ENCODE data around the gene CHP1.

DNA sequence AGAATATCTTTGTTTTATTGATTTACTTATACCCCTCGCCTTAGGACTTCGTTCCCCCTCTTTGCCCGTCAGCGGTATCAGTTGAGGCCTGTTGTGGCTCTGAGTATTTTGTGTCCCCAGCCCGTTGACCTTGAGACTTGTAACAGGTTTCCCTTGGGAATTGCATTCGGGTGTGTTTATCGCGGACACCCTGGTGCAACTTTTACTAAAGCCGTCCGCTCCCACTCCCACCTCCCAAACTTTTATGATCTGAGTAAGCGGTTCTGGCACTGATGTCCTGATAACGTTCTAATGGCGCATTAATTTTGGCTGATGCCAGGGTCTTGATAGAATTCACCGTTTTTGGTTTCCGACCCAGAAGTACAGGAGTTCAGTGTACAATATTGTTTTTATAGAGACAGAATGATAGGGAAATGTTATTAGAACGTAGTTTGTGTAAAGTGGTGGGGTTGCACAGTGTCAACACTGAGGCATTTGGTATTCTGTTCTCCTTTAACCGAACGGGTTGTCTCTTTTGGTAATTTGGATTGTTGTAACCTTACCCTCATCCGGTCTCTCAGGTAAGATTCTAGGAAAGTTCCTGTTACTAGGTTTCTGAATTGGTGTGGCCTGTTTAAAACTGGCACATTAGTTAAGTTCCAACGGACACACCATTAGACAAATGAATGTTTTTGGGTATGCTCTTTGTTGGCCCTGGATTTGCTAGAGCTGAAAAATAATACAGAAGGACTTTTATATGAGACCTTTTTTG lies 53.5 kb downstream of the CHP1 start:
- no peak for TF ChIP-seq ZFP37 (tag by site-specific recombination; IDR thresholded peaks at IDR 0.05)
- TF ChIP-seq, protein P1, sequence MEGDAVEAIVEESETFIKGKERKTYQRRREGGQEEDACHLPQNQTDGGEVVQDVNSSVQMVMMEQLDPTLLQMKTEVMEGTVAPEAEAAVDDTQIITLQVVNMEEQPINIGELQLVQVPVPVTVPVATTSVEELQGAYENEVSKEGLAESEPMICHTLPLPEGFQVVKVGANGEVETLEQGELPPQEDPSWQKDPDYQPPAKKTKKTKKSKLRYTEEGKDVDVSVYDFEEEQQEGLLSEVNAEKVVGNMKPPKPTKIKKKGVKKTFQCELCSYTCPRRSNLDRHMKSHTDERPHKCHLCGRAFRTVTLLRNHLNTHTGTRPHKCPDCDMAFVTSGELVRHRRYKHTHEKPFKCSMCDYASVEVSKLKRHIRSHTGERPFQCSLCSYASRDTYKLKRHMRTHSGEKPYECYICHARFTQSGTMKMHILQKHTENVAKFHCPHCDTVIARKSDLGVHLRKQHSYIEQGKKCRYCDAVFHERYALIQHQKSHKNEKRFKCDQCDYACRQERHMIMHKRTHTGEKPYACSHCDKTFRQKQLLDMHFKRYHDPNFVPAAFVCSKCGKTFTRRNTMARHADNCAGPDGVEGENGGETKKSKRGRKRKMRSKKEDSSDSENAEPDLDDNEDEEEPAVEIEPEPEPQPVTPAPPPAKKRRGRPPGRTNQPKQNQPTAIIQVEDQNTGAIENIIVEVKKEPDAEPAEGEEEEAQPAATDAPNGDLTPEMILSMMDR (tag by site-specific recombination; IDR thresholded peaks at IDR 0.05): no peak
- no peak for TF ChIP-seq YY1 (tag by site-specific recombination; IDR thresholded peaks at IDR 0.05)
- no peak for TF ChIP-seq TRIM28 (IDR thresholded peaks at IDR 0.05; ENCODE audit: borderline replicate concordance, low read length)
- TF ChIP-seq ZNF707 (tag by site-specific recombination; IDR thresholded peaks at IDR 0.05): no peak
- TF ChIP-seq ZBTB7A (tag by site-specific recombination; IDR thresholded peaks at IDR 0.05; ENCODE audit: low read depth): no peak
- no peak for TF ChIP-seq MEIS1 (CRISPR knock-in tag; IDR thresholded peaks at IDR 0.05; ENCODE audit: borderline replicate concordance)
